Epithelial cell of proximal tubule (primary cell): Measurements from ENCODE around the gene FGD6. TPM values are rescaled to one million over a fixed set of nuclear protein-coding genes. Genes with fewer than 3 reads are reported as not detected.

Experiments
- DNase-seq: peaks from one replicate; pipeline ENCODE4 v3.0.0-alpha.2; 2011; ENCODE audit warnings: low read depth
- H3K4me3 ChIP-seq: 2 replicates; pipeline ENCODE4 v1.5.1; 2011; ENCODE audit warnings: low read depth, mild to moderate bottlenecking, low read length
- CTCF ChIP-seq: conservative IDR thresholded peaks from 2 replicates; pipeline ENCODE4 v1.5.1; 2012; ENCODE audit warnings: low read depth, mild to moderate bottlenecking, low read length
- total RNA-seq: library from RNA; depleted of rRNA; stranded (reverse); fragments of >200 nt; gene quantifications from 2 replicates; pipeline ENCODE4 v1.2.3, GENCODE V29; 2015

FGD6 gene
- total RNA-seq, 1 donor from 2014 or later, result 32.2 TPM

- no peak overlapping the region for H3K4me3 ChIP-seq
- peak; percentile 70 for DNase-seq
- peak; percentile 65 for TF ChIP-seq CTCF
These were observed 100.1 kb downstream of the FGD6 start for GRCh38 chr12:95117178-95117599.

- no peak for TF ChIP-seq CTCF
- DNase-seq, result no peak
- no peak overlapping the region for H3K4me3 ChIP-seq
These were observed 100.5 kb downstream of the FGD6 start for GRCh38 chr12:95116773-95117172.

GRCh38 chr12:95116341-95116740 is 100.9 kb downstream of the FGD6 start:
- no peak for DNase-seq
- no peak overlapping the region for H3K4me3 ChIP-seq
- TF ChIP-seq CTCF, result no peak

GRCh38 chr12:95115641-95116040 is 101.6 kb downstream of the FGD6 start:
- no peak for TF ChIP-seq CTCF
- DNase-seq, result no peak
- H3K4me3 ChIP-seq, result no peak overlapping the region

GRCh38 chr12:95114766-95115405 is 102.4 kb downstream of the FGD6 start:
- no peak for TF ChIP-seq CTCF
- no peak overlapping the region for H3K4me3 ChIP-seq
- no peak for DNase-seq

- no peak for TF ChIP-seq CTCF
- DNase-seq, result no peak
- no peak overlapping the region for H3K4me3 ChIP-seq
These were observed 109.9 kb downstream of the FGD6 start for GRCh38 chr12:95107362-95107761.

GRCh38 chr12:95105540-95105939 is 111.7 kb downstream of the FGD6 start:
- no peak for DNase-seq
- TF ChIP-seq CTCF, result no peak
- H3K4me3 ChIP-seq, result no peak overlapping the region
